Measurements from ENCODE around the gene ALKBH3.

The ALKBH3 gene

DNA sequence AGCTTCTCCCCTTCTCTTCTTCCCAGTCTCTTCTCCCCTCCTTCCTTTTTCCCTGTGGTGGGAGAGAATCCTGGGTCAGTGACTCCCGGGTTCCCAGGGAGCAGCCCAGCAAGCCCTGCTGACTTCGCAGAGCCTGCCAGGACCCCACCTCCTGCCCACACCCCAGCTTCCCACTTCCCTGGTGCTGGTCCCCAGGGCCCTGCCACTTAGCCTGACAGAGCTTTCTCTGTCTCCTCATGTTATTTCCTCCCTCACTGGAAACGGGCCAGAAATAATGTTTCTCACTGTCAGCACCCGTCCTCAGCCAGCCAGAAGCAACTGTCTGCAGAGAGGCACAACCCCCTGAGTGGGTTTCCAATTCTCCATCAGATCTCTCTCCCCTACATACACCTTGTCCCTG is 88.9 kb downstream of the ALKBH3 start:
- no peak overlapping the region for H3K4me3 ChIP-seq (ENCODE audit: low read depth, low read length)
- TF ChIP-seq, protein P1, sequence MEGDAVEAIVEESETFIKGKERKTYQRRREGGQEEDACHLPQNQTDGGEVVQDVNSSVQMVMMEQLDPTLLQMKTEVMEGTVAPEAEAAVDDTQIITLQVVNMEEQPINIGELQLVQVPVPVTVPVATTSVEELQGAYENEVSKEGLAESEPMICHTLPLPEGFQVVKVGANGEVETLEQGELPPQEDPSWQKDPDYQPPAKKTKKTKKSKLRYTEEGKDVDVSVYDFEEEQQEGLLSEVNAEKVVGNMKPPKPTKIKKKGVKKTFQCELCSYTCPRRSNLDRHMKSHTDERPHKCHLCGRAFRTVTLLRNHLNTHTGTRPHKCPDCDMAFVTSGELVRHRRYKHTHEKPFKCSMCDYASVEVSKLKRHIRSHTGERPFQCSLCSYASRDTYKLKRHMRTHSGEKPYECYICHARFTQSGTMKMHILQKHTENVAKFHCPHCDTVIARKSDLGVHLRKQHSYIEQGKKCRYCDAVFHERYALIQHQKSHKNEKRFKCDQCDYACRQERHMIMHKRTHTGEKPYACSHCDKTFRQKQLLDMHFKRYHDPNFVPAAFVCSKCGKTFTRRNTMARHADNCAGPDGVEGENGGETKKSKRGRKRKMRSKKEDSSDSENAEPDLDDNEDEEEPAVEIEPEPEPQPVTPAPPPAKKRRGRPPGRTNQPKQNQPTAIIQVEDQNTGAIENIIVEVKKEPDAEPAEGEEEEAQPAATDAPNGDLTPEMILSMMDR (IDR thresholded peaks at IDR 0.05; ENCODE audit: insufficient read depth, low read length, missing control alignments): no peak
- DNase-seq (ENCODE audit: low read depth, low spot score): no peak
- POLR2A ChIA-PET: interaction anchor here (1.0 to 1.5 kb wide), 2 partner anchors 10 to 27 kb away, joined by 4 read pairs; partner anchors contain the start of gene C11orf96
- CTCF ChIA-PET: interaction anchor here (1.0 to 1.6 kb wide), 6 partner anchors 11 to 79 kb away, joined by 3 to 6 read pairs (median 4); no protein-coding TSS in a partner anchor
